Measurements from ENCODE around the gene C22orf15.

DNA sequence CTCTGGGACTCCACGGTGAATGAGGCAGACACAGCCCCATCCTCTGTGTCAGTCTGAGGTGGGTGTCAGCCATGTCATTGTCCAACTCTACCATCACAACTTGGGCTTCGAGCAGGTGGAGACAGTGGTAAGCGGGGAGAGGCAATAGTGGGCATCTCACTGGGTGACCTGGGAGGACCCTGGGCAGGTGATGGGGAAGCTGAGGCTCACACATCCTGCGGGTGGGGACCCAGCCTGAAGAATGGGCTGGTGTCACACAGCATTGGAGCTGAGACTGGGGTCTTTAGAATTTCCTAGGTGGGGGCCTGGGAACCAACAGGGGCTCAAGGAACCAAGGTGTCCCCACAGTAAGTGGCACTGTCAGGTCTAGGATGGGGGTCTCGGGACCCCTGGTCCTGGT lies 16.9 kb downstream of the C22orf15 start:
- TF ChIP-seq, protein P1, sequence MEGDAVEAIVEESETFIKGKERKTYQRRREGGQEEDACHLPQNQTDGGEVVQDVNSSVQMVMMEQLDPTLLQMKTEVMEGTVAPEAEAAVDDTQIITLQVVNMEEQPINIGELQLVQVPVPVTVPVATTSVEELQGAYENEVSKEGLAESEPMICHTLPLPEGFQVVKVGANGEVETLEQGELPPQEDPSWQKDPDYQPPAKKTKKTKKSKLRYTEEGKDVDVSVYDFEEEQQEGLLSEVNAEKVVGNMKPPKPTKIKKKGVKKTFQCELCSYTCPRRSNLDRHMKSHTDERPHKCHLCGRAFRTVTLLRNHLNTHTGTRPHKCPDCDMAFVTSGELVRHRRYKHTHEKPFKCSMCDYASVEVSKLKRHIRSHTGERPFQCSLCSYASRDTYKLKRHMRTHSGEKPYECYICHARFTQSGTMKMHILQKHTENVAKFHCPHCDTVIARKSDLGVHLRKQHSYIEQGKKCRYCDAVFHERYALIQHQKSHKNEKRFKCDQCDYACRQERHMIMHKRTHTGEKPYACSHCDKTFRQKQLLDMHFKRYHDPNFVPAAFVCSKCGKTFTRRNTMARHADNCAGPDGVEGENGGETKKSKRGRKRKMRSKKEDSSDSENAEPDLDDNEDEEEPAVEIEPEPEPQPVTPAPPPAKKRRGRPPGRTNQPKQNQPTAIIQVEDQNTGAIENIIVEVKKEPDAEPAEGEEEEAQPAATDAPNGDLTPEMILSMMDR (IDR thresholded peaks at IDR 0.05): no peak
- no peak for TF ChIP-seq POLR2A (IDR thresholded peaks at IDR 0.05)
